ENCODE data around the gene CCDC7. TPM values are rescaled to one million over a fixed set of nuclear protein-coding genes. Genes with fewer than 3 reads are reported as not detected.

The CCDC7 gene
- total RNA-seq (2022; extraction: Qiagen RNA extraction) = 0.62 to 1.0 TPM (median 0.89 TPM) in 5 replicates

DNA sequence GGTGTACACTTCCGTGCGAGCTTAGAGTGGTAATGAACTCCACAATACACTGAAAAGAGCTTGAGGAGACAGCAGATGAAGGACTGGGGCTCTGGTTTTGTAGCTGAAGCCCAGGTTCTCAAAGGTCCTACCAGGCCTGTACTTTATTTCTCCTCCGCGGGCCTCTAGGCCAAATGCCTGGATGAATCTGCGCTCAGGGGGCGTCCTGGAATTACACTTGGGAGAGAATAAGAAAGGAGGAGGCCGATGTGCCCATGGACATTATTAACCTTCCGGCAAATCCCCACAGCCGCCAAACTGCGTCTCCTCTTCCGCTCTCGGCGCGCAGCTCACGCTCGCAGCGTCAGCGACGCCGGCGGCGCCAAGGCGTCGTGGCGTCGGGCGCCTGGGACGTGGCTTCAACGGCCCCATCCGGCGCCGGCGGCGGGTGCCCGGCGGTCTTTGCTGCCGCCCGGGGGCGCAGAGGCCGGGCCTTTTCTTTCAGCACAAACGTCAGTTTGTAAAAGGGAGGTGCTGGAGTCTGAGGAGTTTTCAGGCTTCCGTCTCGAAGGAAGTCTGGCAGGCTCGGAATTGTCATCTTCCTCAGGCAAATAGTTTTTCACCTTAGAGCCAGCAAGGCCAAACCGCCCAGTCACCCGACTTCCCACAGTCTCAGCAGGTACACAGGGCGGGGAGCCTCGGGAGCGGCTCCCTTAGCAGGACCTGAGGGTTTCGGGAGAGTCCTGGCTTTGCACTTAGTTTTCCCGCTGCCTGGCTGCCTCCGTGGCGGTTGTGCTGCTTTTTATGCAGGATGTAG lies at the start of gene CCDC7:
TSS of gene CCDC7 (plus strand) at position 401 of the 796 bp plus-strand sequence. CDS start 5,503 bp downstream, outside the sequence.

Other genes with a start within 250 kb of the CCDC7 start
- 15.5 to 18.7 TPM (median 17.9 TPM) in 5 replicates for gene EPC1, start 99.0 kb upstream of the CCDC7 start, total RNA-seq (2022; extraction: Qiagen RNA extraction)